ENCODE data around the gene PTX4.

Gene PTX4

DNA sequence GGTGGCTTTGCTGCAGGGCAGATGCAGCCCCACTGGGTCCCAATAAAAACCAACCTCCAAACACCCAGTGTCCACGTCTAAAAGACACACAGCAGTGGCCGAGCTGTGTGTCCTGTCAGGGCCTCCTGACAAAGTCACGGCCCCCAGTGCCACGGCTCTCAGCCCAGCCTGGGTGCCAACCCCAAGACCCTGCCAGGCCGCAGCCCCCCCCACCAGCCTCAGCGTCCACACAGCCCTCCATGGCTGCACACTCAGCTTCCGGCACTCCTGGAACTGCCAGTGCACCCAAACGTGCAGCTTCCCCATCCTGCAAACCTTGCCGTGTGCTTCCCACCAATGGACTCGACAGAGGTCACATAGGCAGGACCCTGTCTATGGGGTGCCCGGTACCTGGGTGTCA lies 40.8 kb downstream of the PTX4 start:
- DNase-seq (ENCODE audit: low read depth) = no peak
- TF ChIP-seq CTCF (IDR thresholded peaks at IDR 0.05; ENCODE audit: low read depth, low read length, missing control alignments) = no peak
- H3K4me3 ChIP-seq (ENCODE audit: low read depth, low read length) = no peak overlapping the region

DNA sequence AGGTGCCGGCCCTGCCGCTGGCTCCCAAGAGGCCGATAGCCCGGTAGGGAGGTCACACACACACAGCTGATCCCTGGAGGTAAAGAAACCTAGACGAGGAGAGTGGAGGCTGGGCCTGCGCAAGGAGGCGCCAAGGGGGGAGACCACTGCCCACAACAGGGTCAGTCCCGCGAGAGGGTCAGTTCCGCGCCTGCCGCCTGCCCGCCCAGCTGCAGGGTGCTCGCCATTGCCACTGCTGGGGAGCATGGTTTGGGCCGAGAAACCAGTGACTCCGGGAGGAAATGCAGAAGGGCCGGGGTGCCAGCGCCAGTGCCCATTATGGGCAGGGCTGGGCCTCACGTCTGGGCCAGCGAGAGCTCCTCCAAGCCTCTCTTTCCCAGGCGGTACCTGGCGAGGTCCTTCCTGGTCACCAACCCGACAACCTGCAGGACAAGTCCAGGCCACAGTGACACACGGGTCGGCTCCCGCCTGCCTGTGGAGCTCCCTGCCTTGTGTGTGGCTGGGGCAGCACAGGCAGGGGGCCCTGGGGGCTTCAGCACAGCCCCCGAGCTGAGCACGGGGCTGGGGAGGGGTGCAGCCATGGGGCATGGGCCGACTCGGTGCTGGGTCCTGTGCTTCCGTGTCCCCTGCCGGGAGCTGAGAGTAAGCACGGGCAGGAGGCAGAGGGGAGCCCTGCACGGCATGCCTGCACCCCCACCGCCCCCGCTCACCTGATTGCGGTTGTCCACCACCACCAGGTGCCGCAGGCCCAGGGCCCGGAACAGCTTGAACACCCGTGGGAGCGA lies 42.3 kb downstream of the PTX4 start:
- H3K4me3 ChIP-seq (ENCODE audit: low read depth, low read length) = no peak overlapping the region
- DNase-seq (ENCODE audit: low read depth) = no peak
- TF ChIP-seq CTCF (IDR thresholded peaks at IDR 0.05; ENCODE audit: low read depth, low read length, missing control alignments) = no peak

DNA sequence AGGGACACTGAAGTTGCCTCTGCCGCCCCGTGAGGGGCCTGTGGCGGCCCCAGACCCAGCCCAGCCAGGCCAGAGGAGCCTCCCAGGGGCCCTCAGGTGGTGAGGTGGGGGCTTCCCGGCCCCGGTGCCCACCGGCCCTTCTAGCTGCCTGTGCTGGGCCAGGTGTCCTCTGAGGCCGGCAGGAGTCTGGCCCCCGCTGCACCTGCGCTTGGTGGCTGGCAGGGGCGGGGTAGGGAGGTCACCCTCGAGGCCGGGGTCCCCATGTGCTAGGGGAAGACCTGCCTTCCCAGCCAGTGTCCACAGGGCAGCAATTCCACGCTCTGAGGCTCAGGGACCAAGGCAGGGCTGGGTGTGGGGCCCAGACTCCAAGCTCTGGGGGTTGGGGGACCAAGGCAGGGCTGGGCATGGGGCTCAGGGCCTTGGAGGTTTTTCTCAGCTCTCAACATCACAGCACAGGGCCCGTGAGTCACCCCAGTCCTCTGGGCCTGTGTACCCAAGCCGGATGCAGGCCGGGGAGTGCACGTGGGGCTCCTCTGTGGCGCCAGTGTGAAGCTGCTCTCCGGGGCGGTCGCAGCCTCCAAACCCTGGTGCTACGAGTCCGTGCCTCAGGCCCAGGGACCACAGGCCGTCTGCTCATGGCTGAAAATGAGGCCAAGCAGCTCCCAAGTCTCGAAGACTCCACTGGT lies 43.1 kb downstream of the PTX4 start:
- no peak for TF ChIP-seq CTCF (IDR thresholded peaks at IDR 0.05; ENCODE audit: low read depth, low read length, missing control alignments)
- DNase-seq (ENCODE audit: low read depth) = no peak
- H3K4me3 ChIP-seq (ENCODE audit: low read depth, low read length) = no peak overlapping the region

- no peak for TF ChIP-seq CTCF (IDR thresholded peaks at IDR 0.05; ENCODE audit: low read depth, low read length, missing control alignments)
- H3K4me3 ChIP-seq (ENCODE audit: low read depth, low read length) = no peak overlapping the region
- DNase-seq (ENCODE audit: low read depth) = no peak
These were observed 43.8 kb downstream of the PTX4 start for GRCh38 chr16:1444730-1445517.

DNA sequence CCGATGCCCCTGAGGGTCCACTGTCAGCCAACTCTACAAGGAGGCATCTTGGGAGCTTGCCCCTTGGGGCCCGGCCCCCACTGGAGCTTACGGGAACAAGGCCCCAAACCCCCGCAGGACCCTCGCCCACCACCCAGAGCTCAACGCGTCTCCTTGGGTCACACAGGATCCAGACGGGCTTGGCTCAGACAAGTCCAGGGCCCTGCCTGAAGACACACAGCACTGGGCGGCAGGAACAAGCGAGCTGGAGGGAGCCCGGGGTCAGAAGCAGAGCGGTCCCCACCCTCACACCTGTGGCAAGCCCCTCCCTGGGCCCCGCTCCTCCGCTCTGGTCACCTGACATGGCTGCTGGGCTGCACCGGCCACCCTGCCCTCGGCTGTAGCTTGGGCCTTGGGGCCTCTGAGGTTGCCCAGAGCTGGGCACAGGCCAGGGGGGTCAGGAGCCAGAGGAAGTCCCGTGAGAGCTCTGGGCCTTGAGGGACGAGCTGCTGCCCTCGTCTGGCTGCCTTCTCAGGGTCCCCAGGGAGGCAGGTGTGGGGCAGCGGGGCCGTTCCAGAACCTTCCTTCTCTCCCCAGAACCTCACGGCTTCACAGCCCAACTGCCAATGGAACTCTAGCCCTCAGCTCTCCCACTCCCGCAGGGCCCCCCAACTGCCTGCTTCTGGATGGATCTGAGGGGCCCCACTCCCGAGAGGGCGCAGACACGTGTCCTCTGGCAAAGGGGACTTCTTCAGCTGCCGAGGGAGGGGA lies 44.6 kb downstream of the PTX4 start, which contains the start of gene CCDC154:
Gene CCDC154, minus strand, starts transcription at position 577 of the 750 bp plus-strand sequence. Its CDS starts 234 bp downstream, at position 343.
- H3K4me3 ChIP-seq (ENCODE audit: low read depth, low read length) = no peak within 1 kb of the TSS
- no peak for TF ChIP-seq CTCF (IDR thresholded peaks at IDR 0.05; ENCODE audit: low read depth, low read length, missing control alignments)
- no peak for DNase-seq (ENCODE audit: low read depth)

DNA sequence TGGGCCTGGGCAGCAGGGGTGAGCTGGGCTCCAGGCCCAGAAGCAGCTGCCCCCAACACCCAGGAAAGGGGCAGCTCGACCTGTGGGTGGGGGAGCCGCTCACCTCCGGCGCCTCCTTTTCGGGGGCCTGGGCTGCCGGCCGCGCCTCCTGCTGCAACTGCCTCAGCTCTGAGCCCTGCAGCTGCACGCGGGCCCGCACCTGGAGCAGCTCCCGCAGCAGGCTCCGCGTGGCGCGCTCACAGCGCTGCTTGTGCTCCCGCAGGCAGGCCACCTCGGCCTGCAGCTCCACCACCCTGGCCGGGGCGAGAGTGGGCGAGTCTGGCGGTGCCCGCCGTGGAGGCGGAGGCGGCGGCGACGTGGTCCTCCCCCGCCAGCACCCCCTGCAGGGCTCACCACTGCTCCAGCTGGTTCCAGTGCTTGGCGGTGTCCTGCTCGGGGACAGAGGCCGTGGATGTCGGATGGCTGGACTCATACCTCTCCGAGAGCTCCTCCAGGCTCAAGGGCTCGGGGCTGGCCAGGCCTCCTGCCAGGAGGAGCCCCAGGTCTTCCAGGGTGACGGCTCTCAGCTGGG lies 45.3 kb downstream of the PTX4 start:
- no peak for TF ChIP-seq CTCF (IDR thresholded peaks at IDR 0.05; ENCODE audit: low read depth, low read length, missing control alignments)
- no peak for DNase-seq (ENCODE audit: low read depth)
- no peak overlapping the region for H3K4me3 ChIP-seq (ENCODE audit: low read depth, low read length)
